Measurements from ENCODE around the gene CDC45. TPM values are rescaled to one million over a fixed set of nuclear protein-coding genes. Genes with fewer than 3 reads are reported as not detected.

Gene CDC45
- total and polyA plus RNA-seq, 2 of the 13 experiments (the other 11 are each of a cell fraction or from before 2014, with no cell fraction given) = 14.4 to 36.3 TPM

- TF ChIP-seq, protein P1, sequence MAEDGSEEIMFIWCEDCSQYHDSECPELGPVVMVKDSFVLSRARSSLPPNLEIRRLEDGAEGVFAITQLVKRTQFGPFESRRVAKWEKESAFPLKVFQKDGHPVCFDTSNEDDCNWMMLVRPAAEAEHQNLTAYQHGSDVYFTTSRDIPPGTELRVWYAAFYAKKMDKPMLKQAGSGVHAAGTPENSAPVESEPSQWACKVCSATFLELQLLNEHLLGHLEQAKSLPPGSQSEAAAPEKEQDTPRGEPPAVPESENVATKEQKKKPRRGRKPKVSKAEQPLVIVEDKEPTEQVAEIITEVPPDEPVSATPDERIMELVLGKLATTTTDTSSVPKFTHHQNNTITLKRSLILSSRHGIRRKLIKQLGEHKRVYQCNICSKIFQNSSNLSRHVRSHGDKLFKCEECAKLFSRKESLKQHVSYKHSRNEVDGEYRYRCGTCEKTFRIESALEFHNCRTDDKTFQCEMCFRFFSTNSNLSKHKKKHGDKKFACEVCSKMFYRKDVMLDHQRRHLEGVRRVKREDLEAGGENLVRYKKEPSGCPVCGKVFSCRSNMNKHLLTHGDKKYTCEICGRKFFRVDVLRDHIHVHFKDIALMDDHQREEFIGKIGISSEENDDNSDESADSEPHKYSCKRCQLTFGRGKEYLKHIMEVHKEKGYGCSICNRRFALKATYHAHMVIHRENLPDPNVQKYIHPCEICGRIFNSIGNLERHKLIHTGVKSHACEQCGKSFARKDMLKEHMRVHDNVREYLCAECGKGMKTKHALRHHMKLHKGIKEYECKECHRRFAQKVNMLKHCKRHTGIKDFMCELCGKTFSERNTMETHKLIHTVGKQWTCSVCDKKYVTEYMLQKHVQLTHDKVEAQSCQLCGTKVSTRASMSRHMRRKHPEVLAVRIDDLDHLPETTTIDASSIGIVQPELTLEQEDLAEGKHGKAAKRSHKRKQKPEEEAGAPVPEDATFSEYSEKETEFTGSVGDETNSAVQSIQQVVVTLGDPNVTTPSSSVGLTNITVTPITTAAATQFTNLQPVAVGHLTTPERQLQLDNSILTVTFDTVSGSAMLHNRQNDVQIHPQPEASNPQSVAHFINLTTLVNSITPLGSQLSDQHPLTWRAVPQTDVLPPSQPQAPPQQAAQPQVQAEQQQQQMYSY (CRISPR knock-in tag; IDR thresholded peaks at IDR 0.05) = peak; percentile 76
- TF ChIP-seq, protein P2, sequence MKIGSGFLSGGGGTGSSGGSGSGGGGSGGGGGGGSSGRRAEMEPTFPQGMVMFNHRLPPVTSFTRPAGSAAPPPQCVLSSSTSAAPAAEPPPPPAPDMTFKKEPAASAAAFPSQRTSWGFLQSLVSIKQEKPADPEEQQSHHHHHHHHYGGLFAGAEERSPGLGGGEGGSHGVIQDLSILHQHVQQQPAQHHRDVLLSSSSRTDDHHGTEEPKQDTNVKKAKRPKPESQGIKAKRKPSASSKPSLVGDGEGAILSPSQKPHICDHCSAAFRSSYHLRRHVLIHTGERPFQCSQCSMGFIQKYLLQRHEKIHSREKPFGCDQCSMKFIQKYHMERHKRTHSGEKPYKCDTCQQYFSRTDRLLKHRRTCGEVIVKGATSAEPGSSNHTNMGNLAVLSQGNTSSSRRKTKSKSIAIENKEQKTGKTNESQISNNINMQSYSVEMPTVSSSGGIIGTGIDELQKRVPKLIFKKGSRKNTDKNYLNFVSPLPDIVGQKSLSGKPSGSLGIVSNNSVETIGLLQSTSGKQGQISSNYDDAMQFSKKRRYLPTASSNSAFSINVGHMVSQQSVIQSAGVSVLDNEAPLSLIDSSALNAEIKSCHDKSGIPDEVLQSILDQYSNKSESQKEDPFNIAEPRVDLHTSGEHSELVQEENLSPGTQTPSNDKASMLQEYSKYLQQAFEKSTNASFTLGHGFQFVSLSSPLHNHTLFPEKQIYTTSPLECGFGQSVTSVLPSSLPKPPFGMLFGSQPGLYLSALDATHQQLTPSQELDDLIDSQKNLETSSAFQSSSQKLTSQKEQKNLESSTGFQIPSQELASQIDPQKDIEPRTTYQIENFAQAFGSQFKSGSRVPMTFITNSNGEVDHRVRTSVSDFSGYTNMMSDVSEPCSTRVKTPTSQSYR (CRISPR knock-in tag; IDR thresholded peaks at IDR 0.05; ENCODE audit: borderline replicate concordance) = no peak
- TF ChIP-seq TRIM24 (CRISPR knock-in tag; IDR thresholded peaks at IDR 0.05) = no peak
- TF ChIP-seq ZNF207 (IDR thresholded peaks at IDR 0.05; ENCODE audit: borderline replicate concordance) = no peak
- peak; percentile 64; the same call in 1 of the 2 replicates for TF ChIP-seq RNF2 (conservative IDR thresholded peaks at IDR 0.05; ENCODE audit: low read depth)
- no peak for TF ChIP-seq PPARG (CRISPR knock-in tag; conservative IDR thresholded peaks at IDR 0.05)
- TF ChIP-seq GABPB1 (CRISPR knock-in tag; IDR thresholded peaks at IDR 0.05) = peak; percentile 31; the same call in 1 of the 2 replicates
- TF ChIP-seq MTF2 (CRISPR knock-in tag; IDR thresholded peaks at IDR 0.05; ENCODE audit: borderline replicate concordance) = no peak
- TF ChIP-seq TFE3 (CRISPR knock-in tag; IDR thresholded peaks at IDR 0.05) = 0 out of 2 replicates have a peak, but pooled peaks have one; percentile 41
- TF ChIP-seq PCBP2 (optimal IDR thresholded peaks at IDR 0.05; ENCODE audit: low read depth, low read length, poor library complexity, severe bottlenecking) = no peak
- TF ChIP-seq, protein P3, sequence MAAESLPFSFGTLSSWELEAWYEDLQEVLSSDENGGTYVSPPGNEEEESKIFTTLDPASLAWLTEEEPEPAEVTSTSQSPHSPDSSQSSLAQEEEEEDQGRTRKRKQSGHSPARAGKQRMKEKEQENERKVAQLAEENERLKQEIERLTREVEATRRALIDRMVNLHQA (CRISPR knock-in tag; IDR thresholded peaks at IDR 0.05) = no peak
- 0 out of 2 replicates have a peak, but pooled peaks have one; percentile 24 for TF ChIP-seq ZNF879 (CRISPR knock-in tag; IDR thresholded peaks at IDR 0.05)
- TF ChIP-seq ZNF768 (CRISPR knock-in tag; IDR thresholded peaks at IDR 0.05) = peak; percentile 56; the same call in 1 of the 2 replicates
- TF ChIP-seq ZNF598 (CRISPR knock-in tag; IDR thresholded peaks at IDR 0.05; ENCODE audit: borderline replicate concordance) = no peak
- no peak for TF ChIP-seq BORCS8-MEF2B (CRISPR knock-in tag; IDR thresholded peaks at IDR 0.05)
- TF ChIP-seq ZNF263 (CRISPR knock-in tag; IDR thresholded peaks at IDR 0.05) = 0 out of 2 replicates have a peak, but pooled peaks have one; percentile 31
- no peak for TF ChIP-seq FUBP1 (CRISPR knock-in tag; IDR thresholded peaks at IDR 0.05; ENCODE audit: borderline replicate concordance)
- TF ChIP-seq ZNF225 (CRISPR knock-in tag; IDR thresholded peaks at IDR 0.05) = peak; percentile 65; the same call in 1 of the 2 replicates
- no peak for TF ChIP-seq MIXL1 (CRISPR knock-in tag; IDR thresholded peaks at IDR 0.05)
- TF ChIP-seq ZKSCAN5 (CRISPR knock-in tag; IDR thresholded peaks at IDR 0.05) = no peak
Observed at GRCh38 chr22:19430890-19431541, 48.7 kb upstream of the CDC45 start (continued).

Data from HepG2 (cell line).